H1 (cell line): ENCODE results near the gene PRR16.

Experiments
- CHD2 ChIP-seq: IDR thresholded peaks from 2 replicates; pipeline ENCODE4 v1.6.1; 2012; ENCODE audit warnings: low read length, improper control_type of control experiment
- EZH2 ChIP-seq: fragments of 200-600 bp; sonication (generic); IDR thresholded peaks from 2 replicates; pipeline ENCODE4 v1.7.1; 2012; ENCODE audit warnings: low read depth, mild to moderate bottlenecking, moderate library complexity, low read length, inconsistent platforms; ENCODE audit not compliant: severe bottlenecking
- POLR2A ChIP-seq, 2 experiments: IDR thresholded peaks; 1 replicate in 1 of 2; 2 replicates in 1 of 2; pipeline ENCODE4 v1.6.1; 2011; ENCODE audit warnings: low read depth in 2 of 2, low read length in 2 of 2, mild to moderate bottlenecking in 2 of 2; ENCODE audit errors: control extremely low read depth in 1 of 2
- POLR2AphosphoS5 ChIP-seq: IDR thresholded peaks from 2 replicates; pipeline ENCODE4 v1.6.1; 2011; ENCODE audit warnings: low read depth, low read length
- RAD21 ChIP-seq, 2 experiments: IDR thresholded peaks in 1 of 2; conservative IDR thresholded peaks in 1 of 2; 2 replicates each; pipeline ENCODE4 v1.6.1; 2011; ENCODE audit warnings: low read depth in 2 of 2, low read length in 2 of 2, improper control_type of control experiment in 1 of 2, inconsistent platforms in 1 of 2, mild to moderate bottlenecking in 1 of 2, moderate library complexity in 1 of 2
- RXRA ChIP-seq: IDR thresholded peaks from 2 replicates; pipeline ENCODE4 v1.6.1; 2011; ENCODE audit warnings: low read depth, mild to moderate bottlenecking, low read length, moderate library complexity; ENCODE audit not compliant: insufficient read depth
- SIN3A ChIP-seq, 2 experiments: IDR thresholded peaks in 1 of 2; conservative IDR thresholded peaks in 1 of 2; 2 replicates each; pipeline ENCODE4 v1.6.1; 2011 to 2012; ENCODE audit warnings: low read length in 2 of 2, improper control_type of control experiment in 1 of 2, low read depth in 1 of 2, mild to moderate bottlenecking in 1 of 2
- TBP ChIP-seq: IDR thresholded peaks from 2 replicates; pipeline ENCODE4 v1.6.1; 2011; ENCODE audit warnings: low read depth, low read length, improper control_type of control experiment
- TCF12 ChIP-seq: IDR thresholded peaks from 2 replicates; pipeline ENCODE4 v1.6.1; 2011; ENCODE audit warnings: low read depth, mild to moderate bottlenecking, low read length
- ZNF274 ChIP-seq: IDR thresholded peaks from 2 replicates; pipeline ENCODE4 v1.7.0; 2012; ENCODE audit warnings: low read length, borderline replicate concordance; ENCODE audit errors: extremely low read depth
- TF ChIP-seq, protein P1 (sequence below): IDR thresholded peaks from 2 replicates; pipeline ENCODE4 v1.6.1; 2012; ENCODE audit warnings: inconsistent platforms
- TF ChIP-seq, protein P2 (sequence below), 3 experiments: IDR thresholded peaks; 1 replicate in 2 of 3; 2 replicates in 1 of 3; pipeline versions ENCODE4 v1.5.1 to v1.6.1; 2011; ENCODE audit warnings: low read length in 3 of 3, mild to moderate bottlenecking in 3 of 3, inconsistent platforms in 2 of 3, low read depth in 1 of 3, moderate library complexity in 1 of 3; ENCODE audit not compliant: insufficient read depth in 1 of 3; ENCODE audit errors: control extremely low read depth in 1 of 3

DNA sequence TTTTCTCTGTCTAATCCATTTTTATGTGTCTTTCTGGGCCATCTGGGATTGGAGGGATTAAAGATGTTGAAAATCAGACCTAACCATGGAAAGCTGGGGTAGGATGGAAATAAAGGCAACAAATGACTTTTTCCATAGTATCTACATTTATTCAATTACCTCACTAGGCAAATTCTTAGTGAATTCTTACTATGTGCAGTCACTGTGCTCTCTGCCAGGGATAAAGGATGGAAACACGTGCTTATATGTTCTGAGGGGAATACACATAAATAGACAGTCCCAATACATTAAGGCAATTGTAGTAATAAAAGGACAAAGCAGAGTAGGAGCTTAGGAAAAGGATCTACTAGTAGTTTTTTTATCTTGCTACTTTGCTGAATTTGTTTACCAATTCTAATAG, 214.2 kb downstream of the PRR16 start:
- TF ChIP-seq RXRA (no peak), CHD2 (no peak), POLR2AphosphoS5 (no peak), EZH2 (no peak), RAD21 (IDR thresholded peaks at IDR 0.05 in 1 of 2, conservative IDR thresholded peaks at IDR 0.05 in 1 of 2; ENCODE audit: low read depth in 2 of 2, low read length in 2 of 2) (no peak), TCF12 (no peak), ZNF274 (no peak), POLR2A (IDR thresholded peaks at IDR 0.05; ENCODE audit: control extremely low read depth in 1 of 2, low read depth in 2 of 2, low read length in 2 of 2) (no peak), TBP (no peak), SIN3A (conservative IDR thresholded peaks at IDR 0.05 in 1 of 2, IDR thresholded peaks at IDR 0.05 in 1 of 2; ENCODE audit: low read depth in 1 of 2, low read length in 2 of 2) (no peak)
- TF ChIP-seq, protein P1, sequence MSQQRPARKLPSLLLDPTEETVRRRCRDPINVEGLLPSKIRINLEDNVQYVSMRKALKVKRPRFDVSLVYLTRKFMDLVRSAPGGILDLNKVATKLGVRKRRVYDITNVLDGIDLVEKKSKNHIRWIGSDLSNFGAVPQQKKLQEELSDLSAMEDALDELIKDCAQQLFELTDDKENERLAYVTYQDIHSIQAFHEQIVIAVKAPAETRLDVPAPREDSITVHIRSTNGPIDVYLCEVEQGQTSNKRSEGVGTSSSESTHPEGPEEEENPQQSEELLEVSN: no peak
- TF ChIP-seq, protein P2, sequence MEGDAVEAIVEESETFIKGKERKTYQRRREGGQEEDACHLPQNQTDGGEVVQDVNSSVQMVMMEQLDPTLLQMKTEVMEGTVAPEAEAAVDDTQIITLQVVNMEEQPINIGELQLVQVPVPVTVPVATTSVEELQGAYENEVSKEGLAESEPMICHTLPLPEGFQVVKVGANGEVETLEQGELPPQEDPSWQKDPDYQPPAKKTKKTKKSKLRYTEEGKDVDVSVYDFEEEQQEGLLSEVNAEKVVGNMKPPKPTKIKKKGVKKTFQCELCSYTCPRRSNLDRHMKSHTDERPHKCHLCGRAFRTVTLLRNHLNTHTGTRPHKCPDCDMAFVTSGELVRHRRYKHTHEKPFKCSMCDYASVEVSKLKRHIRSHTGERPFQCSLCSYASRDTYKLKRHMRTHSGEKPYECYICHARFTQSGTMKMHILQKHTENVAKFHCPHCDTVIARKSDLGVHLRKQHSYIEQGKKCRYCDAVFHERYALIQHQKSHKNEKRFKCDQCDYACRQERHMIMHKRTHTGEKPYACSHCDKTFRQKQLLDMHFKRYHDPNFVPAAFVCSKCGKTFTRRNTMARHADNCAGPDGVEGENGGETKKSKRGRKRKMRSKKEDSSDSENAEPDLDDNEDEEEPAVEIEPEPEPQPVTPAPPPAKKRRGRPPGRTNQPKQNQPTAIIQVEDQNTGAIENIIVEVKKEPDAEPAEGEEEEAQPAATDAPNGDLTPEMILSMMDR (IDR thresholded peaks at IDR 0.05; ENCODE audit: control extremely low read depth in 1 of 3, insufficient read depth in 1 of 3, low read depth in 1 of 3, low read length in 3 of 3): no peak
